Mucosa of rectum (tissue), 2 donors: ENCODE measurements around the gene FBXO31.

Source experiments
- H3K27ac ChIP-seq, 2 donors: one replicate each; pipeline ENCODE4 v1.7.0; 2013; ENCODE audit warnings: inconsistent platforms in 2 of 2, low read depth in 2 of 2, low read length in 2 of 2
- H3K27me3 ChIP-seq, 2 donors: one replicate each; pipeline ENCODE4 v1.7.0; 2013; ENCODE audit warnings: low read length in 2 of 2; ENCODE audit not compliant: control insufficient read depth in 2 of 2, insufficient read depth in 2 of 2
- H3K36me3 ChIP-seq, 2 donors: one replicate each; pipeline ENCODE4 v1.7.0; 2013; ENCODE audit warnings: low read length in 2 of 2; ENCODE audit not compliant: control insufficient read depth in 2 of 2, insufficient read depth in 2 of 2
- H3K4me1 ChIP-seq, 2 donors: one replicate each; pipeline ENCODE4 v1.7.0; 2013; ENCODE audit warnings: low read length in 2 of 2, mild to moderate bottlenecking in 1 of 2; ENCODE audit not compliant: control insufficient read depth in 2 of 2, insufficient read depth in 2 of 2
- H3K4me3 ChIP-seq, 2 donors: one replicate each; pipeline ENCODE4 v1.7.0; 2013; ENCODE audit warnings: low read length in 2 of 2
- H3K9ac ChIP-seq, 2 donors: one replicate each; pipeline ENCODE4 v1.7.0; 2013; ENCODE audit warnings: low read length in 2 of 2, low read depth in 1 of 2, mild to moderate bottlenecking in 1 of 2
- H3K9me3 ChIP-seq, 2 donors: one replicate each; pipeline ENCODE4 v1.7.0; 2013; ENCODE audit warnings: low read length in 2 of 2; ENCODE audit not compliant: control insufficient read depth in 2 of 2
- donor health status: healthy.
- donor health status: Normal muscosa, but diverticular disease.

The FBXO31 gene

GRCh38 chr16:87297918-87298631 lies 85.5 kb downstream of the FBXO31 start:
- no peak overlapping the region for H3K9ac ChIP-seq
- H3K4me3 ChIP-seq: no peak overlapping the region
- no peaks in the 10 kb centered on the region for H3K36me3 ChIP-seq
- H3K27ac ChIP-seq: no peak overlapping the region
- peaks cover 0 to 18% of the 10 kb centered on the region in 2 donors for H3K4me1 ChIP-seq
- no peaks in the 10 kb centered on the region for H3K27me3 ChIP-seq
- no peaks in the 10 kb centered on the region for H3K9me3 ChIP-seq

- H3K9me3 ChIP-seq: no peaks in the 10 kb centered on the region
- H3K4me3 ChIP-seq: no peak overlapping the region
- no peak overlapping the region for H3K27ac ChIP-seq
- H3K9ac ChIP-seq: no peak overlapping the region
- H3K27me3 ChIP-seq: no peaks in the 10 kb centered on the region
- peaks cover 0 to 18% of the 10 kb centered on the region in 2 donors for H3K4me1 ChIP-seq
- no peaks in the 10 kb centered on the region for H3K36me3 ChIP-seq
These were observed 86.2 kb downstream of the FBXO31 start for GRCh38 chr16:87297407-87297806.

DNA sequence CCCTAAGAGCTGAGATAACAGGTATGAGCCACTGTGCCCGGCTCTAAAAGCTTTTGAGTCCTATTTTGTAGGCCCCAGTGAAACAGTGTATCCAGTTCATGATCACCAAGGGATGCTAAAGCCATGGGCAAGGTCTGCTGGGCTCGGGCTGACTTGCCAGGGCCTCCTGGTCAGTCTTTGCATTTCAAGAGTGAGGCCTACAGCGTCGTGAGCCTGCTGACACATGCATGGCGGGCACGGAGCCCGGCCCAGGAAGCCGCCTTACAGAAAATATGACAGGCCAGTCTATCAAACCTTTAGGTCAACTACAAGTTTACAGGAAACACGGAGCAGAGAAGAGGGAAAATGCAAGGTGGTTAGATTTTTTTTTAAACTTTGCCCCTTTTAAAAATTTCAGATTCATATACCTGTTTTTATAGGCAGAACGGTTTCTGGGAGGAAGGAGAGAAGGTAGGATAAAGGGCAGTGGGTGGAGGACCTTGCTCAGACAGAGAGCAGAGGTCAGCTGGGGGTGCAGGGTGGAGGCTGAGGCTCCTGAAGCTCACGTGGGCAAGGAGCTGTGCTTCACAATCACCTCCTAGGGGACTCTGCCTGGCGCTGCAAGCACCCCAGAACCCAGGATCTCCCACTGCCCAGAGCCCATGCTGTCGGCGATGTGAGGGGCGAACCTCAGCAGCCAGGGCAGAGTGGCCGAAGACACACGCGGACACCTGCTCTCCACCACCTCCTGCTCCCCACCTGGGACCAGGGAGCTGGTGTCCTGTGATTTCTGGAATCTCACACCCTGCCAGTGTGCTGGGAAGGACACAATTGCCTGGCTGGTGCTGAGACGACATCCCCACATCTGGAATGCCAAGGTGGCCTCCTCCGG lies 87.7 kb downstream of the FBXO31 start:
- H3K9me3 ChIP-seq: peaks cover 0 to 4% of the 10 kb centered on the region in 2 donors
- peaks cover 0 to 18% of the 10 kb centered on the region in 2 donors for H3K4me1 ChIP-seq
- H3K9ac ChIP-seq: peak overlapping the region in 1 of 2 donors; percentile 45
- H3K27ac ChIP-seq: peak overlapping the region; percentile 77 to 89
- H3K27me3 ChIP-seq: no peaks in the 10 kb centered on the region
- H3K36me3 ChIP-seq: no peaks in the 10 kb centered on the region
- peak overlapping the region in 1 of 2 donors; percentile 7 for H3K4me3 ChIP-seq

- H3K9ac ChIP-seq: peak overlapping the region in 1 of 2 donors; percentile 45
- peak overlapping the region in 1 of 2 donors; percentile 7 for H3K4me3 ChIP-seq
- H3K27me3 ChIP-seq: no peaks in the 10 kb centered on the region
- peaks cover 0 to 18% of the 10 kb centered on the region in 2 donors for H3K4me1 ChIP-seq
- H3K36me3 ChIP-seq: no peaks in the 10 kb centered on the region
- H3K27ac ChIP-seq: peak overlapping the region; percentile 77 to 89
- peaks cover 0 to 4% of the 10 kb centered on the region in 2 donors for H3K9me3 ChIP-seq
These were observed 88.3 kb downstream of the FBXO31 start for GRCh38 chr16:87295259-87295658.

DNA sequence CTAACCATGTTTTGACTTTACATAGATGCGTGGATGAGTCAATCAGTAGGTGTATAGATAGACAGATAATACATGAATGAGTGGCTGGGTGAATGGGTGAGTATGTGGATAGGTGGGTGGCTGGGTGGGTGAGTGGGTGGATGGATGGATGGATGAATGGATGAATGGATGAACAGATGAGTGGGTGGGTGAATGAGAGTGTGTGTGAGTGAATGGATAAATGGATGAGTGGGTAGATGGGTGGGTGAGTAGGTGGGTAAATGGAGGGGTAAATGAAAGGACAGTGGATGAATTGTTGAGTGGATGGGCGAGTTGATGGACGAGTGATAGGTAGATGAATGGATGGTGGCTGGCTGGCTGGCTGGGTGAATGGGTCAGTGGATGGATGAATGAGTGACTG lies 89.6 kb downstream of the FBXO31 start:
- Histone ChIP-seq H3K9ac (no peak overlapping the region), H3K4me1 (peaks cover 0 to 18% of the 10 kb centered on the region in 2 donors), H3K27ac (no peak overlapping the region), H3K9me3 (peaks cover 0 to 4% of the 10 kb centered on the region in 2 donors), H3K36me3 (no peaks in the 10 kb centered on the region), H3K27me3 (no peaks in the 10 kb centered on the region), H3K4me3 (no peak overlapping the region)

- H3K36me3 ChIP-seq: no peaks in the 10 kb centered on the region
- peaks cover 0 to 13% of the 10 kb centered on the region in 2 donors for H3K4me1 ChIP-seq
- H3K27me3 ChIP-seq: no peaks in the 10 kb centered on the region
- H3K9ac ChIP-seq: no peak overlapping the region
- H3K4me3 ChIP-seq: no peak overlapping the region
- peaks cover 0 to 4% of the 10 kb centered on the region in 2 donors for H3K9me3 ChIP-seq
- H3K27ac ChIP-seq: no peak overlapping the region
These were observed 91.6 kb downstream of the FBXO31 start for GRCh38 chr16:87291944-87292343.

GRCh38 chr16:87288753-87289362 lies 94.7 kb downstream of the FBXO31 start:
- Histone ChIP-seq H3K27me3 (no peaks in the 10 kb centered on the region), H3K9ac (no peak overlapping the region), H3K4me3 (no peak overlapping the region), H3K4me1 (no peaks in the 10 kb centered on the region), H3K36me3 (no peaks in the 10 kb centered on the region), H3K9me3 (peaks cover 0 to 4% of the 10 kb centered on the region in 2 donors), H3K27ac (no peak overlapping the region)

DNA sequence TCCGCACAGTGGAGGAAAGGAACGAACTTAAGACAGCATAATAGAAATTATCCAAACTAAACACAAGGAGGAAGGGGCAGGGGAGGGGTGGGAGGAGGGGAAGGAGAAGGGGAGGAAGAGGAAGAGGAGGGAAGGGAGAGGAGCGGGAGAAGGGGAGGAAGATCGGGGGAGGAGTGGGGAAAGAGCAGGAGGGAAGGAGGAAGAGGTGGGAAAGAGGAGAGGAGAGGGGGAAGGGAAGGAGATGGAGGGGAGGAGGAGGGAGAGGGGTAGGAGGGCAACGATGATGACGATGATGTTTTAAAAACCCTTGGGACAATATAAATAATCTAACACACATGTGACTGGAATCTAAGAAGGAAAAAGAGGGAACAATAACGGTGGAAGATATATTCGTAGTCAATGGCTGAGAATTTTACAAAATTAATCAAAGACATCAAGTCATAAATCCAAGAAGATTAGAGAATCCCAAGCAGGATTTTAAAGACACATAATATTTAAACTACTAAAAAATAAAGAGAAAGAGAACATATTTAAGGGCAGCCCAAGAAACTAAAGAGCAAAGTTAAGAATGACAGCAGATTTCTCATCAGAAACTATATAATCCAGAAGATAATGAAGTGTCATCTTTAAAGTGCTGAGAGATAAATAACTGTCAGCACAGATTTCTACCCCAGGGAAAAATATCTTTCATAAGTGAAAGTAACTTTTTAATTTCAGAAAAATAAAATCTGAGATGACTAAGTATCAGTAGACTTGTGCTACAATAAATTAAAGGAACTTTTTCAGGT lies 96.5 kb downstream of the FBXO31 start:
- H3K4me3 ChIP-seq: no peak overlapping the region
- H3K9ac ChIP-seq: no peak overlapping the region

GRCh38 chr16:87284183-87284582 lies 99.4 kb downstream of the FBXO31 start:
- Histone ChIP-seq H3K9me3 (no peaks in the 10 kb centered on the region), H3K36me3 (no peaks in the 10 kb centered on the region), H3K4me1 (no peaks in the 10 kb centered on the region), H3K27me3 (no peaks in the 10 kb centered on the region), H3K9ac (no peak overlapping the region), H3K4me3 (no peak overlapping the region), H3K27ac (no peak overlapping the region)

More for the DNA sequence above, 96.5 kb downstream of the FBXO31 start:
- H3K36me3 ChIP-seq: no peaks in the 10 kb centered on the region
- no peaks in the 10 kb centered on the region for H3K4me1 ChIP-seq
- no peak overlapping the region for H3K27ac ChIP-seq
- no peaks in the 10 kb centered on the region for H3K27me3 ChIP-seq
- peaks cover 0 to under 1% of the 10 kb centered on the region in 2 donors for H3K9me3 ChIP-seq
